Measurements from ENCODE around the gene GDPGP1.

GDPGP1 gene

DNA sequence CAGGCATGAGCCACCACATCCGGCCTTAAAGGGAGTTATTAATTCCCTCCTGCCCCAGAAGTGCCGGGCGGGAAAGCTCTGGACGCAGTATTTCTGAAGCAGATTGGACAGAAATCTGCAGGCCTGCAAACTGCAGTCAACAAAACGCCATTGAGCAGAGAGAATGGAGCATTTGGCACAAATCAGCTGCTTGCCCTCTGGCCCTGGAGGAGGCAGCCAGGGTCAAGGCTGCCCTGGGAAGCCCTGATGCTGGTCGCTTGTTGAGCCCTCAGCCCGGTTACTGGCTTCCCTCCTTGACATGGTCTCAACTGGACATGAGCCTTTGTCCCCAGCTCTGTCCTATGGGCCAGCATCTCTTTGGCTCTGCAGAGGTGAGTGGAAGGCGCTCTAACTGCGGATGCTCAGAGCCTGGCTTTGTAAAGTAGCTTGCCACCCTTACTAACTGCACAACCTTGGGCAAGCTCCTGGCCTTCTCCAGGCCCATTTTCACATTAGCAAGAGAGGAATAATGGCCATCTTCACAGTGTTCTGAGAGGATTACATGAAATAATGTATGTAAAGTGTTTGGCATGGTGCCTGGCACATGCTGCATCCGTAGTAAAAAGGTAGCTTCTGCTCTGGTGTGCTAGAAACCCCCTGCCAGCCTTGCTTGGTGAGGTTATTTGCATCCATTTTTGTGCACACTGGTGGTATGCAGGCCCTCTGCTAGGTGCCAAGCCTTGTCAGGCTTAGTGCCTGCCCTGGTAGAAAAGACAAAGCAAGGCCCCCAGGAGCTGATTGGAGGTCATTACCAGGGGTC is 28.8 kb upstream of the GDPGP1 start:
- no peak for DNase-seq (ENCODE audit: low read depth)

DNA sequence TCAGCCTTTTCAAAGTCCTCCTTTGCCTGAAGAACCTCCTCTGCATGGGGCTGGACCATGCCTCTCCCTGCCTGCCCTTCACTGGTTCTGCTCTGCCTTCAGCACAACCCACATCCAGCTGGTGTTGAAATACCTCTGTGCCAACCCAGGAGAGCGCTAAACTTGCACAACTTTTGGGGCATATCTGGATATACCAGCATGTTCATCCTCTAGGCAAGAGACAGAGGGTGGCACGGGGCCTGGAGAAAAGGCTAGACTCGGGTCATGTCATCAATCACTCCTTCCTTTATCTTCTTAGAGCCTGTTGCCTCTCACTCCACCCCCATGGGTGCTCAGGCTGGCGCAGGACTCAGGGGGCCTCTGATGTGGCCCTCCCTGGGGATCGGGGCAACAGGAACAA is 28.1 kb upstream of the GDPGP1 start:
- no peak for DNase-seq (ENCODE audit: low read depth)

DNA sequence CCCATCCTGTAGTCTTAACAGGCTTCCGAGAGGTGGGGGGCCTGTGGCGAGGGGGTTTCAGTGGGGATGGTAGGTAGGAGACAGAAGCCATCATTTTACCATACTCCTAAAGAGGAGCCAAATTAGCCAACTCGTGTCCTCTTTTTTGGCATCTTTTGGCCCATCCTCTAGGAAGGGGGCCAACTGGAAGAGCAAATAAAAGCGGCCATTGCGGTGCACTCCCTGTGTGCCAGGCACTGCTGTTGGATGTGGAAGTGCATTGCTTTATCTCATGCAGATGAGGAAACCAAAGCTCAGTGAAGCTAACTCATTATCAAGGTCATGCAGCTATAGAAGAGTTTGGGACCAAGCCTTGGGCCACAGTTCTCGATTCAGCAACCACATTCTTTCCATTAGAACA is 26.8 kb upstream of the GDPGP1 start:
- DNase-seq (ENCODE audit: low read depth) = no peak

DNA sequence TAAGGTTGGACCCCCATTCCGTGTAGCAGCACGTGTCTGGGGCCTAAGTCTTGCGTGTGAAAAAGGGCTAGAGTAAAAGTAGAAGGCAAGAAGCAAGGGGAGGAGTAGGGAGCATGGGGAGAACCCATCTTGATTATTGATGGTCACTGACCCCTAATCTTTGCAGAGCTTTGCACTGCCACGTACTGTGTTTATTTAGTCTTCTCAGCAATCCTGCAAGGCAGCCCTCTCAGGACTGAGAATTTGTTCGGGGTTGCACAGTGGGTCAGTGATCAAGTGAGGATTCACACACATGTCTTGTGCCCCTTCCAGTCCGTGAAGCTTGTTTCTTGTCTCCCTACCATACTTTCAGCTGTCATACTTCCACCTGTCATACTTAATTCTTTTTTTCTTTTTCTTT is 25.7 kb upstream of the GDPGP1 start:
- DNase-seq (ENCODE audit: low read depth) = no peak

DNA sequence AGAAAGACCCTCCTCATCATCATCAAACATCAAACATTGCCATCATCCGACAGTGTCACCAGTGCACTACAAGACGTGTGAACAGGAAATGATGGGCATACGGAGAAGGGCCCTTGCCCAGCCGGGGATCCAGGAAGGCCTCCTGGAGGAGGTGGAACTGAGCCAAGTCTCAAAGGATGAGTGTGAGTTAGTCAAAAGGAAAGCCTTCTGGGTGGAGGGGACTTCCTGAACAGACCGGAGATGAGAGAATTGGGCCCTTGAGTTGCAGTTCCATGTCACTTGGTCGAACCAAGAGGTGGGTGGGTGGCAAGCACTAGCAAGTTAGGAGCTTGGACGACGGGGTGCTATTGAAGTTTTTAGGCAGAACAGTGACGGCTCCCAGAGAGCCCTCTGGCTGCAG is 24.4 kb upstream of the GDPGP1 start:
- DNase-seq (ENCODE audit: low read depth) = no peak

DNA sequence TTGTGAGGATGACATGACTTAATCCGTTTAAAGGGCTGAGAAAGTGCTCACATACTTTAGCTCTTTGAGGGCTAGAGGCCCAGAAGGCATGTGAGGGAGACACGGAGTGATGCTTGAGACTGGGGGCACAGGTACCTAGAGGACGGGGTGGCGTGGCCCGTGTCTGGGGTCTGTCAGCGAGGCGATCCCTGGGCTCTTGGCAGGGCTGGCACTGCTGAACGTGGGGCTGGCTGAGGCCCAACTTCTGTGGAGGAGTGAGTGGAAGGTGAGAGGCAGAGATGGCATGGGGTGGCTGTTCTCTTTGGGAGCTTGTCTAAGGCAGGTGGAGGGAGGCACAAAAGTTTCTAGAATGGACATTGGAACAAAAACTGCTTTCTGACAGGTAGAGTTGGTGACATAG is 23.4 kb upstream of the GDPGP1 start:
- no peak for DNase-seq (ENCODE audit: low read depth)

DNA sequence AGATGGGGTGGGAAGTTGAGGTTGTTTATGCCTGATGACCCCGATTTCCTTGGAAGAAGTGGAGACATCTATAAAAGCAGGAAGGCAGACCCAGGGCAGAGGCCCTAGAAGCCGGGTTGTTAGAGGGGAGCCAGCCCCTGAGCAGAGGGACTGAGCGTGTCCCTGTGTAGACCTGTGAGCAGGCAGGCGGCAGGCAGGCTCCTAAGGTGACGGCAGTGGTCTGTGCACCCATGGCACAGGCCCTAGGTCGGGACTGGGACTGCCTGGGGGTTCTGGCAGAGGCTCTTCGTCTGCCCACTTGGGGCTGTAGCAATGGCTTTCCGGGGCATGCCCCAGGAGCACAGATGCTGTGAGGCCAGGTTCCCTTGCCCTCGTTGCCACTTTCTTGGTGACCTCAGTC is 23.0 kb upstream of the GDPGP1 start:
- DNase-seq (ENCODE audit: low read depth) = no peak

DNA sequence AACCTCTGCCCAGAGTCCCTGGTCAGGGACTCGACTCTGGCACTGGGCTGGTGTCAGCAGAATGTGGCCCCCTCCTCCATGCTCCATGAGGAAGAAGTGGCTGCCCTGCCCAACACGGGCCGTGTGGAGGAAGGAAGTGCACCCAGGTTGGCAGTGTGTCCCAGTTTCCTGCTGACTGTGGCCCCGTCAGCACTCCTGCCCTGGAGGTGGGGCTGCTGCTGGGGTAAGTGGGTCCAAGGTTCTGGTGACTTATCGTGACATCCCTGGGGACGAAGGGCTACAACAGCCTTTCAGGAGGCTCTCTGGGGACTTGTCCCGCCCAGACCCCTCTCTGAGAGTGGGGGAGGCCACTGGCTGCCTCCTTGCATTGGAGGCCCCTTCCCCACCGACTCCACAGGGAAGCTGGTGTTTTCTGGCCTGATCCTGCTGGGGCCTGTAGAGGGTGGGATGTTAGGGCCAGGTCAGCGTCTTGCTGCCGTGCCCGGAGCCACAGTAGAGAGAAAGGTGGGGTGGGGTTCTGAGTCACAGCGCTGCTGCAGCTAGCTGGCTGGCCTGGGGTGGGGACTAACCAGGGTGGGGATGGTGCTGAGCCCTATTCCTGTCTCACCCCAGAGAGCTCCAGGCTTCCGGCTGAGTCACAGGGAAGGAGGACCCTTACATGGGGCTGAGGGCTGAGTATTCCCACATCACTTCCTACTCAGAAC is 22.4 kb upstream of the GDPGP1 start:
- DNase-seq (ENCODE audit: low read depth) = no peak

DNA sequence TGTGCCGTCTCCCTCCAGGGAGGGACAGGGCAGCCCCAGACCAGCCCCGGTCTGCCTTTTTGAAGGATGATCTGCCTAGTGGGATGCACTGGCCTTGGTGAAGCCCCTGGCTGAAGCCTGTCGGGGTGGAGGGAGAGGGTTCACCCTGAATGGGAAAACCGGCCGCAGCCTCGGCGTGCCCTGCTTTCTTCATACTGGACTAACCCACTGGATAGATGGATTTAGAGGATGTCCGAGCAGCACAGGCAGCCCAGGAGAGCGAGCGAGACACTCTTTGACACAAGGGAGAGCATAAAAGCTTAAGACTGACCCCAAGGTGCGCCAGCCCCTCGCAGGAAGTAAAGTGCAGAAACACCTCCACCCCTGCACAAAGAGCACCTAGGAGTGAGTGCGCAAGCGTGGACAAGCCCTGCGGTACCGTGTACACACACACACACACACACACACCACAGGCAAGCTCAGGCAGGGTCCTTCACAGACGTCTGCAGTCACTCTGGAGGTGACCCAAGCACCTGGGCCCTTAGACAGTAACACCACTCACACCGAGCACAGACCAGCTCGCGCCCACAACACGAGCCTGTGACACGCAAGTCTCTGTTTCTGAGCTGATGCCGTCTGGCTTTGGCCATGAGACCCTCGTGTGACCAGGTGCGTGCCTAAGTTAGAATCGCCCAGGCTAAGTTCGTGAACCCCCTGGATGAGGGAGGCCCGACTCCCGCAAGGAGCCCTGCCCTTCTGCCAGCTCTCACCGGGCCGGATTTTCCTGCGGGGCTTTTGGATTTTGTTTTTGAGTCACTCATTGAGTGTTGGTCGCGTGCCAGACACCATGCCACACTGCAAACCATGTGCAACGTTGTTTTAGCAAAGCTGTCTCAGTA is 21.5 kb upstream of the GDPGP1 start:
- DNase-seq (ENCODE audit: low read depth) = no peak

DNA sequence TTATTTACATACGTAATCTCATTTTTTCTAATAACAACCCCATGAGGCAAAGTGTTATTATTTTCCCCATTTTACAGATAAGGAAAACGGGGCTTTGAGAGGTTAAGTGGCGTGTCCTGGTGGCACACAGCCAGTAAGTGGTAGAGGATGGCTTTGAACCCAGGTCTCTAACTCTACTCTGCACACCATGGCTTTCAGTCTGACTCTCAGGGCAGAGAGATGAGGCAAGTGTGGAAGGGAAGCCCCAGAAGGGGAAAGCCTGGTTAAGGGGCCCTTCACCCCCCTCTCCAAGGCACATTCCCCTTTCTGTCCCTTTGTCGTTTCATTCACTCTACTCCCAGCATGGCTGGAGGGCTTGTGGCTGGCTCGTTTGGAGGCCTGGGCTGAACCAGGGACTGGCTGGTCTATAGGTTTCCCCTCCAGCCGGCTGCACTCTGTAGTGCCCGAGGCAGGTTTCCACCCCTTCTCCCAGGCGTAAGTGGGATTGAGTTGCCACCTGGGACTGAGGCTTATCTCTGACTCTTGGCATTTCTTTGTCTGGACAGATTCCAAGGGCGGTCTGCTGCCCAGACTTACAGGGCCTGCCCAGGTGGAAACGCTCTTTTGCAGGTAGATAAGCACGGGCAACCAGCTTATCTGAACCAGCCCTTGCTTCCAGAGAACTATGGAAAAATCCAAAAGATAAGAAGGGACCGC is 20.7 kb upstream of the GDPGP1 start:
- DNase-seq (ENCODE audit: low read depth) = no peak

DNA sequence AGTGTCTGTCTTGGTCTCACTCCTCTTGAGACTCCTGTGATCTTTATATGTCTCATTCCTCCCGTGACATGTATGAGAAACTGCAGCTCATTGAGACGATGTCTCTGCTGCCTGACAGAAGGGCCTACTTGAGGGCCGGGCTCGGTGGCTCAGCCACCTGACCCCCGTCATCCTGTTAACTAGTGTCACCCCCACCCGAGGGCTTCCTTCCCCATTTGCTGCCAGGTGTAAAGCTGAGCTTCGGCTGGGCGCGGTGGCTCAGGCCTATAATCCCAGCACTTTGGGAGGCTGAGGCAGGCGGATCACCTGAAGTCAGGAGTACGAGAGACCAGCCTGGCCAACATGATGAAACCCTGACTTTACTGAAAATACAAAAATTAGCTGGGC is 20.2 kb upstream of the GDPGP1 start:
- DNase-seq (ENCODE audit: low read depth) = no peak

DNA sequence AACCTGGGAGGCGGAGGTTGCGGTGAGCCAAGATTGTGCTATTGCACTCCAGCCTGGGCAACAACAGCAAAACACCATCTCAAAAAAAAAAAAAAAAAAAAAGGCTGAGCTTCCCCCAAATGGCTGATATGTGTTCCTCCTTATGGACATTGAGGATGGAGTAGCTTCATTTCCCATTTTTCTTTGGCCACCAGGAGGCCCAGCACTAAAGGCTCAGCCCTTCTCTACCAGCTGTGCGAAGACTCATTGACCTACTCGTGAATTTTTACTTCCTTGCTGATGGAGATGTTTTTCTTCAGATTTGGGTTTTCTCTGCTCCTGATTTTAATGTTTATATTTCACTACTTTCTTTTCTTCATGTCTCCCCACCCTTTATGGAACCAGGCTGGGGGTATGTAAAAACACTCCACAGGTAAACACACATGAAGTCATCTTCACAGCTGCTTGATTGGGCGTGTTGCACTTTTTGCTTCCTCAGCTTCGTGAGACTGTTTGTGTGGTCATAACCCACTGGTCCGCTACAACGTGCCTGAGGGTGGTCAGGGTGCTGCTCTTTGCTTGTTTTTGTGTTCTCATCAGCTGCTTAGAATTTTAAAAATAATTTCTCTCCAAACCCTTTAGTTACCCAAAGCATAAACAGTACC is 19.3 kb upstream of the GDPGP1 start:
- no peak for DNase-seq (ENCODE audit: low read depth)

DNA sequence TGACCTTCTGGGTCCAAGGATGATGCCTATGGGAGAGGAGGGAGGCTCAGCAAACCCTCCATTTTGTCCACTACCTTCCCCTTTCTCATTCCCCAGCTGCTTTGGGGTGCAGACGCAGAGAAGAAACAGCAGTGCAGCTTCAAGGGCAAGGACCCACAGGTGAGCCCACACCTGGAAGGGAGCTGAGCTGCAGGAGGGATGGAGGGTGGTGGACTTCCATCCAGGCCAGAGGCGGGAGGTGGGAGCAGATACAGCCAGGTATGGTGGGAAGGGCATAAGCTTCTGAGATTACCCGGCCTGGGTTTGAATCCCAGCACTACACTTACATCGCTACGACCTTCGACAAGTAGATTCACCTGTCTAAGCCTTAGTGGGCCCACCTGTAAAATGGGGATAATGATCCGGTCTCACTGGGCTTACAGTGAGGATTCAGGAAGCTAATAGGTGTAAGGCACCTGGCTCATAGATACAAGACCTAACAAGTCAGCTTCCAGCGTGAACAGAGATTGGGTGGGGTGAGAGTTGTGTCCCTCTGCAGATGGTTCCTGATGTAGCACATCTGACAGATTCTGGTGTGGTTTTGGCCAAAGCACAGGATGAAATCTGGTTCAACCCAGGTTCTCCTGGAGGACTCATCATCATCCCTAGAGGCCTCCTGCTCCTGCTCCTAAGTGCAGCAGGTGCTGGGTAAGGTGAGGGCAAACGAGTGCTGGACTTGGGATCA is 16.2 kb upstream of the GDPGP1 start:
- DNase-seq (ENCODE audit: low read depth) = no peak

DNA sequence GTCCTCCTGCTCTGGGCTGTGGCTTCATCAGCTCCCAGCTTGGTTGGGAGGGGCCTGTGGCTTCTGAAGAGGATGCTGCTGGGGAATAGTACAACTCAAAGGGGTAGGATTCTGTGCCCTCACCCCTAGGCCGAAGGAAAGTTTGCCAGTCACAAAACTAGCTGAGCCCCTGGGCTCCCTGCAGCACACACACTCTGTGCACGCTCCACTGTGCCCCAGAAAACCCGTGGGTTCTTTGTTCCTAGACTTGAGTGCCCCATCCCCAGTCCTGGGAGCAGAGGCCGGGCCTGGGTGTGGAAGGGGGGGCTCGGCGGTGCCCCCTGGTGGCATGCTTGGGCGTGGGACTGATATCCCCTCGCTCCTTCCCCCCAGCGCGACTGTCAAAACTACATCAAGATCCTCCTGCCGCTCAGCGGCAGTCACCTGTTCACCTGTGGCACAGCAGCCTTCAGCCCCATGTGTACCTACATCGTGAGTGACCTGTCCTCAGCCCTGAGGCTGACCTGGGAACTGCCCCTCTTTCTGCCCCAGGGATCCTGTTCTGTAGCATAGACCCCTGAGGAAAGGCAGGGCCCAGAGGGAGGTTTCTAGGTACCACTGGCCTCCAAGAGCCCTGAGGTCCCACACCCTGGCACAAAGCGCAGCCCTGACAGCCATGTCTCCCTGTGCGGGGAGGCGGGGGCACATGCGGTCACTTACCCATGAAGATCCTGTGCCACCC is 14.4 kb upstream of the GDPGP1 start:
- DNase-seq (ENCODE audit: low read depth) = no peak

DNA sequence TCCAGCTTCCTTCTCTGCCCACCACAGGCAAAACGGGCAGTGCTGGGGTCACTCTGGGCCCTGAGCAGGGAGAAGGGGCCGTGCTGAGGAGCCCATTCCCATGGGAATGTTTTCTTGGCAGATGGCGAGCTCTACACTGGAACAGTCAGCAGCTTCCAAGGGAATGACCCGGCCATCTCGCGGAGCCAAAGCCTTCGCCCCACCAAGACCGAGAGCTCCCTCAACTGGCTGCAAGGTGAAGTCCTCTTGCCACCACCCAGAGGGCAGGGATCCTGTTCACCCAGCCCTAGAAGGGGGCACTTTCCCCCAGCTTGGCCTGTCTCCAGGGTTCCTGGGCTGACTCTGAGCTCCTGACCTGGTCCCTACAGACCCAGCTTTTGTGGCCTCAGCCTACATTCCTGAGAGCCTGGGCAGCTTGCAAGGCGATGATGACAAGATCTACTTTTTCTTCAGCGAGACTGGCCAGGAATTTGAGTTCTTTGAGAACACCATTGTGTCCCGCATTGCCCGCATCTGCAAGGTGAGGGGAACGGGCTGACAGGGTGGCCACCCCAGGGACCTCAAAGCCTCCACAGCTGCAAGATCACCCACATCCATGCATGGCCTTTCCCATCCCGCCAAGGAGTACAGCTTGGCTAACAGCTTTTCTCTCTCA is 12.6 kb upstream of the GDPGP1 start:
- DNase-seq (ENCODE audit: low read depth) = no peak

DNA sequence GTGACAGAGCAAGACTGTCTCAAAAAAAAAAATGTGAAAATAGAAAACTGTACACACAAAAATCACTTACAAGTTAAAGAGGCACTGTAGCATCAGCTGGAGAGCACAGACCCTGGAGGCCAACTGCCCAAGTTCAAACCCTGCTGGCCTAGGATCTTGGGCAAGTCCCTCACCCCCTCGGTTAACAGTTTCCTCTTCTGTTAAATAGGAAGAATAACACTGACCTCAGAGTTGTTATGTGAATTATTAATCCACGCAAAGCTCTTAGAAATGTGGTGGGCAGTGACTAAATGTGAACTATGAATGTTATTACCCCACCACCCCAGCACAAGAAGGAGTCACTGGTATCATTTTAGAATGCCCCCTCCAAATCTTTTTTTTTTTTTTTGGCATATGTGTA is 11.5 kb upstream of the GDPGP1 start:
- DNase-seq (ENCODE audit: low read depth) = no peak

DNA sequence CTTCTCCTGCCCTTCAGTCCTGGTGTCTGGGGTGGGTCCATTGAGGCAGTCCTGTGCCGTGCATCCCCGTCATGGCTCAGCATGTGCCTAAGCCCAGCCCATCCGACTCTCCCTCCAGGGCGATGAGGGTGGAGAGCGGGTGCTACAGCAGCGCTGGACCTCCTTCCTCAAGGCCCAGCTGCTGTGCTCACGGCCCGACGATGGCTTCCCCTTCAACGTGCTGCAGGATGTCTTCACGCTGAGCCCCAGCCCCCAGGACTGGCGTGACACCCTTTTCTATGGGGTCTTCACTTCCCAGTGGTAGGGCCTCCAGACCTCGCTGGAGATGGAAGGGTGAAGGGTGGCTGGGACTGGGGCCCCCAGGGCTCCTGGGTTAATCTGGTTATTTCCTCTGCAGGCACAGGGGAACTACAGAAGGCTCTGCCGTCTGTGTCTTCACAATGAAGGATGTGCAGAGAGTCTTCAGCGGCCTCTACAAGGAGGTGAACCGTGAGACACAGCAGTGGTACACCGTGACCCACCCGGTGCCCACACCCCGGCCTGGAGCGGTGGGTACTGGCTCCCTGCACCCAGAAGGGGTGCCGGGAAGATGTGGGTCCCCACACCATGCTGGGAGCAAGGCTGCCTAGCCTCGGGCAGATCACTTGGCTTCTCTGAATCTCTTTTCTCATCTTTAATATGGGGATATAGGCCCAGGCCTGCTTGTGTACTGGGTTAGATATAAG is 10.4 kb upstream of the GDPGP1 start:
- DNase-seq (ENCODE audit: low read depth) = no peak

DNA sequence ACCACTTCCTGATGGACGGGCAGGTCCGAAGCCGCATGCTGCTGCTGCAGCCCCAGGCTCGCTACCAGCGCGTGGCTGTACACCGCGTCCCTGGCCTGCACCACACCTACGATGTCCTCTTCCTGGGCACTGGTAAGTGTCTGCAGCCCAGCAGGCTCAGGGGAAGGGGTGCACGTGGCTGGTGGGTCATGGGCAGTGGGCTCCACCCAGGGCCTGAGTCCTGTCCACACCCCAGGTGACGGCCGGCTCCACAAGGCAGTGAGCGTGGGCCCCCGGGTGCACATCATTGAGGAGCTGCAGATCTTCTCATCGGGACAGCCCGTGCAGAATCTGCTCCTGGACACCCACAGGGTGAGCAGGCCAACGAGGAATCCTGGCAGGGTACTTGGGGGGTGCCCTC is 9.0 kb upstream of the GDPGP1 start:
- no peak for DNase-seq (ENCODE audit: low read depth)
